Neutrophil (primary cell): ENCODE data around the gene SLC39A7.
A peak's percentile ranks its signal among the peaks of the same experiment; 100 is the strongest.

Source experiments
- H3K27ac ChIP-seq: fragments of 200-600 bp; sonication (generic); 2 replicates; pipeline ENCODE4 v1.5.1; 2016; ENCODE audit warnings: mild to moderate bottlenecking, moderate library complexity
- H3K27me3 ChIP-seq: fragments of 200-600 bp; sonication (generic); 2 replicates; pipeline ENCODE4 v1.6.0; 2016; ENCODE audit warnings: mild to moderate bottlenecking
- H3K36me3 ChIP-seq: fragments of 200-600 bp; sonication (generic); 2 replicates; pipeline ENCODE4 v1.5.1; 2017
- H3K4me1 ChIP-seq, 2 experiments: fragments of 200-600 bp in 1 of 2; sonication (generic) in 1 of 2; 1 replicate in 1 of 2; 2 replicates in 1 of 2; pipeline versions ENCODE4 v1.5.1 to v1.6.1; 2013 to 2016; ENCODE audit warnings: low read depth in 1 of 2, low read length in 1 of 2, mild to moderate bottlenecking in 1 of 2, moderate library complexity in 1 of 2; ENCODE audit not compliant: control insufficient read depth in 1 of 2, insufficient read depth in 1 of 2
- H3K4me3 ChIP-seq, 2 experiments: fragments of 200-600 bp in 1 of 2; sonication (generic) in 1 of 2; 1 replicate in 1 of 2; 2 replicates in 1 of 2; pipeline ENCODE4 v1.5.1; 2013 to 2016; ENCODE audit warnings: low read depth in 1 of 2, low read length in 1 of 2, mild to moderate bottlenecking in 1 of 2, moderate library complexity in 1 of 2
- H3K9me3 ChIP-seq: fragments of 200-600 bp; sonication (generic); 2 replicates; pipeline ENCODE4 v1.5.1; 2016
- CTCF ChIP-seq: fragments of 200-600 bp; sonication (generic); IDR thresholded peaks from 2 replicates; pipeline ENCODE4 v1.5.1; 2016; ENCODE audit warnings: antibody characterized with exemption

SLC39A7 gene

DNA sequence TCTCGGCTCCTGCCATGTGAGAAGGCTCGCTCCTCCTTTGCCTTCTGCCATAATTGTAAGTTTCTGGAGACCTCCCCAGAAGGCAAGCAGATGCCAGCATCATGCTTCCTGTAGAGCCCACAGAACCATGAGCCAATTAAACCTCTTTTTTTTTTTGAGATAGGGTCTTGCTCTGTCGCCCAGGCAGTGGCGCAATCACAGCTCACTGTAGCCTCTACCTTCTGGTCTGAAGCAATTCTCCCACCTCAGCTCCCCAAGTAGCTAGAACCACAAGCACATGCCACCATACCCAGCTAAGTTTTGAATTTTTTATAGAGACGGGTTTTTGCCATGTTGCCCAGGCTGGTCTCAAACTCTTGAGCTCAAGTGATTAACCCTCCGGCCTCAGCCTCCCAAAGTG is 36.2 kb downstream of the SLC39A7 start:
- peaks cover 51% of the 10 kb centered on the region for H3K27me3 ChIP-seq

GRCh38 chr6:33237741-33238140 is 37.1 kb downstream of the SLC39A7 start:
- H3K27ac ChIP-seq: no peak overlapping the region
- no peak overlapping the region for H3K4me3 ChIP-seq
- no peak for TF ChIP-seq CTCF
- no peaks in the 10 kb centered on the region for H3K4me1 ChIP-seq
- no peaks in the 10 kb centered on the region for H3K9me3 ChIP-seq
- no peaks in the 10 kb centered on the region for H3K36me3 ChIP-seq
- peaks cover 54% of the 10 kb centered on the region for H3K27me3 ChIP-seq

More for the DNA sequence above, 36.2 kb downstream of the SLC39A7 start:
- no peak overlapping the region for H3K4me3 ChIP-seq
- no peak for TF ChIP-seq CTCF
- no peaks in the 10 kb centered on the region for H3K36me3 ChIP-seq
- no peak overlapping the region for H3K27ac ChIP-seq
- no peaks in the 10 kb centered on the region for H3K9me3 ChIP-seq
- H3K4me1 ChIP-seq: no peaks in the 10 kb centered on the region

DNA sequence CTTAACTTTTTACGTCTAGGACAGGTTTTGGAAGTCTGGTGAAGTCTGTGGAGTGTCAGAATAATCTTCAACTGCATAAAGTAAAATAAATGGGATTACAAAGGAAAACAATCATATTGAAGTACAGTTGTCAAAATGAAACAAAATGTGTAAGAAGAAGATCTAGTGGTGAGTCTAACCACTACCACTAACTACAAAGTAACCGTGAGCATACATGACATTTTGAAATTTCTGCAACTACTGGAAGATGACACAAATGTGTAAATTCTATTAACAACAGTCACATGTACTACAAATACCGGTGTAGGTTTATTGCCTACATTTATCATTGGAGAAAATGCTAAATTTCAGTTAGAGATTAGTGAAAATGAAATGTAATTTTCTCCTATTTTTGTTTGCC is 41.3 kb downstream of the SLC39A7 start:
- H3K27ac ChIP-seq: no peak overlapping the region
- H3K9me3 ChIP-seq: no peaks in the 10 kb centered on the region
- no peak for TF ChIP-seq CTCF
- H3K4me1 ChIP-seq: no peaks in the 10 kb centered on the region
- H3K27me3 ChIP-seq: peaks cover 64% of the 10 kb centered on the region
- no peak overlapping the region for H3K4me3 ChIP-seq
- no peaks in the 10 kb centered on the region for H3K36me3 ChIP-seq

GRCh38 chr6:33243476-33243875 is 42.8 kb downstream of the SLC39A7 start:
- H3K27ac ChIP-seq: no peak overlapping the region
- H3K36me3 ChIP-seq: no peaks in the 10 kb centered on the region
- peaks cover 76% of the 10 kb centered on the region for H3K27me3 ChIP-seq
- peaks cover 7 to 8% of the 10 kb centered on the region in 2 experiments for H3K4me1 ChIP-seq
- no peak overlapping the region for H3K4me3 ChIP-seq
- no peak for TF ChIP-seq CTCF
- no peaks in the 10 kb centered on the region for H3K9me3 ChIP-seq

DNA sequence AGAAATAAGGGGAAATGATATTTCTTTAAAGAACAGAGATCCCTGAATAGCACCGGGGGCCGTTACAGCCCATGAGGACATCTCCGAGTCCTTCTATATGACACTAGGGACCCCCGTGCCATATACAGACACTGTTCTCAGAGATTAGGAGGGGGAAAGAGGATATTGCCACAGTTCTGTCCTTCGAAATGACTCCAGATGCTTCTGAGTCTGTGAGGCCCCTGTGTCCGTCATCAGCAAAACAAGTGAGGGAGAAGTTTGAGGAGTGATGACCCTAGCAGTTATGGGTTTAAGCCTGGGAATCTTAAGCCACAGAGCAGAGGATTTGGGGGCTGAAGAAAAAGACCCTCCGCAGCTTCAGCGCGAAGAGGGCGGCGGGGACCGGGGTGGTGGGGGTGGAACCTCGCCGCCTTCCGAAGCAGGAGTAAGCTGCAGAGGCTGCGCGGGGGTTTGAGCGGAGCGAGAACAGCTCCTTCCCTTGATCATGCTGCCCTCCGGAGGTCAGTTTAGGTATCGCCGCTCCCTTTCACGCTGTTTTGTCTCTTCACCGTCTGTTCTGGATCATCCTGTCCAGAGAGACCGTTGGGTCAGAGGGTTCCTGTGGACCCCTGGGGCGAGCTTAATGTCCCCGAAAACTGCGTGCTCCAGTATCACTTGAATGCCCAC is 47.4 kb downstream of the SLC39A7 start:
- peaks cover 23 to 24% of the 10 kb centered on the region in 2 experiments for H3K4me1 ChIP-seq
- H3K27me3 ChIP-seq: peaks cover 40% of the 10 kb centered on the region

More for the DNA sequence above, 47.4 kb downstream of the SLC39A7 start:
- peak overlapping the region; percentile 59 to 67 for H3K4me3 ChIP-seq
- H3K27ac ChIP-seq: peak overlapping the region; percentile 94
- peaks cover 5% of the 10 kb centered on the region for H3K36me3 ChIP-seq
- TF ChIP-seq CTCF: peak; percentile 96
- no peaks in the 10 kb centered on the region for H3K9me3 ChIP-seq
